HG03135 (cell line): Measurements from ENCODE around the gene SCRN2.

Experiments used
- ATAC-seq: cut with Tn5 transposase; IDR thresholded peaks from one replicate; pipeline ENCODE4 v1.9.1; 2021; ENCODE audit warnings: mild to moderate bottlenecking, moderate library complexity; ENCODE audit not compliant: unreplicated experiment

The SCRN2 gene

DNA sequence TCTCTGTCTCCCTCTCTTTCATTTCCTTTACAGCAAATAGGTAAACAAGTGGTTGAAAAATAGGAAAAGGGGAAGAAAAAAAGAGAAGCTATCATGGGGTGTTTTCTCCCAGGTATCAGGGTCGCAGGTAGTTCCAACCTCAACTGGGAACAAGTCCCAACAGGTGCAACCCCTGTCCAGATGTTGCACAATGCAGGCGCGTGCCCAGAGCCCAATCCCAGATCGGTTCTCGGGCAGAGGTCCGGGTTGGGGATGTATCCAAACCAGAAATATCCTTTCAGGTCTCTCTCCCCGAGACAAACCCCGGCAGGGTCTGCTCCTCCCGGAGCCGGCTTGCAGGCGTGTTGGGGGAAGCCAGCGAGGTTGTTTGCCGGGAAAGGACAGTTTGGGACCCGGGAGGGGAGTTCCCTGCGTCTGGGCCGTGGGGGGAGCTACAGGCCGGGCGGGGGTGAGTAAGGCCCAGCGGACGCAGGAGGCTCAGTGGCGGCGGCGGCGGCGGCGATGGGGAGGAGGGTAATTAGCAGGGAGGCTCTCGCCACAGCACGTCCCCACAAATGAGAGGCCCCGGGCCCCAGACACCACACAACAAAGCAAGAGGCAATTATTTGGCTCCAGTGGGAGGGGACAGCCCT, 31.1 kb upstream of the SCRN2 start:
- ATAC-seq = no peak

DNA sequence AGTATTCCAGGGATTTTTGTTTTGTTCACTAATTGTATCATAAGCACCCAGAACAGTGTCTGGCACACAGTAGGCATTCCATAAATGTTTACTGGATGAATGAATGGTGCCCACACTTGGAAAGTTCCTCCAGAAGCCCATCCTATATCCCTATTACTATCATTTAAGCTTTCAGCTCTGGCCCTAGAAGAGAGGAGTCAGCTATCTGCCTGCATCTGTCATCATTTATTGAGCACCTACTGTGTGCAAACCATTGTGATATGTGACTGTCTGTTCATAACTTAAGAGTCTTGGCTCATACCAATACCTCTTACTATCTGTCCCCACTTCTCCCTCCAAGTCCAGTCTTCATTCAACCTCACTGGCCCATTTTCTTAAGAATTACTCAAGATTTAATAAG, 30.0 kb upstream of the SCRN2 start:
- no peak for ATAC-seq

DNA sequence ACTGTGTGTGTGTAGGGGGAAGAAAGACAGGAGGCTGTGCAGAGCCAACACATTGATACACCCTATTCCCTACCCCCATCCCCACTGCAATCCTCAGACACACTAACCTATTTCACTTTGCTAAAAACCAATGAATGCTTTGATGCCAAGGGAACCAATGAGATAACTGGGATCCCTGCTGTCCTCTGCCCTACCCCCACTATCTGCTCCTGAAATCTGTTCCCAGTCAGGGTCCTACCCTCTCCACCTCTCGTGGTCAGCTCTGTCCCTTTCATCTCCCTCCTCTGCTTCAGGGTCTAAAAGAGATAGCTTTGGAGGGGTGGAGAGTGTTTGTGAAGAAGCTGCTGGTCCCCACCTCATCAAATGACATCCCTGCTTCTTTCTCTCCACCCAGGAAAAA, 29.0 kb upstream of the SCRN2 start:
- ATAC-seq = no peak

DNA sequence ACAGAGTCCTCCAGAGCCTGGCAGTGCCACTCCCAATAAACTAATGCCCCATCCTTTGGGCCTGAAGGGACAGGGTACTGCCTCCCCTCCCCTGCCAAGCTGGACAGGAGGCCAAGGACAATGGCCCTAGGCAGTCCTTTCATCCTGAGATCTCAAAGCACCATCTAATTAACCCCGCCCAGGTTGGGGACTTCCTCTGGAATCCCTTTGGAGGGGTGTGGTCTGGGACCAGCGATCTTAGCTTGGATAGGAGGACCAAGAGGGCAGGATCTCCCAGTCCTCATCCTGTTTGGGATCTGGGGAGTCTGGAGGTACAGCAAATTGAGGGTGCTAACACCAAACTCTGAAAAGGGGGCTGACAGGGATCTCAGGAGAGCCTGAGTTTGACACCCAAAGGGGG, 28.0 kb upstream of the SCRN2 start:
- ATAC-seq = no peak

DNA sequence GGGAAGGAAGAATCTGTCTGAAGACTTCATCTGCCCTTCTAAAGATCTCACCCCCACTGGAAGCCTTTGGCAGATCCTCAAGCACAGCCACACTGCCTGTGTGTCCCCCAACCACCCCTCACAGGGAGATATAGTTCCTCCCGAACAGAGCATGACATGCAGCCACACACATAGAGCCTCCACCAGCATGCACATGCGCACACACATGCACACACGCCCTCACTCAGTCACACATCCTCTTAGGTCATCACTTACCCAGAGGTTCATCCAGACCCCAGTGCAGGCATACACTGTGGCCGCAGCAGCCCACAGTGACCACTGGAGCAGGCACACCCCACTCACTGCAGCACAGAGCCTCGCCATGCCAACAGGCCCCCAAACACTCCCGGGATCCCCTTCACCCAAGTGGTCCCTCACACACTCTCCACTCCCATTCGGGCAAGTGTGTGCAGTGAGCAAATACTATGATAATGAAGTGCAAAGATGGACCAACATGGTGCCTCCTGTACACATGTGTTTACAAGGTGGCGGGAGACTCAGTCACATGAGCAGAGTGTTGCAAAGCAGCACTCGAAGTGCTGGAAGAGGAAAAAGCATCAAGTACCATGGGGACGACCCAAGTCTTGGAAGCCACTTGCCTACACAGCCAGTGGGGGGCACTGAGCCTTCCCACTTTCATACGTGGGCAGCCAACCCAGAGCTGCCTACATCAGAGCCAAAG, 26.9 kb upstream of the SCRN2 start:
- ATAC-seq = no peak

DNA sequence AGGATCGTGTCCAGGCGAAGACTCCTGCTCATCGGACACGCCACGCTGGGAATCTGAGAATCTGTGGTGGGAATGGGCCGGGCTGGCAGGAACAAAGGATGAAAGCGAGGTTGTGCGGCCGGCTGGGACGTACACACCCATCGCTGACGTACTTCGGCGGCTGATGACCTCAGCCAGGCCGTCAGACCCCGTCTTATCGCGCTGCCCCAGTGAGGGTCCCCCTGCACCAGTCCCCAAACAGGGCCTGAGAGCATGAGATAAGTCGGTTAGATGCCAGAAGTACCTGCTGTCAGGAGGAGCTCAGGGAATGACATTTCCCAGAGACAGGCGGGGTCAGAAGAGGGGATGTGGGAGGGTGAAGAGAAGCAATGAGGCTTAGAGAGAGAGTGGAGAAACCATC, 25.9 kb upstream of the SCRN2 start:
- ATAC-seq = no peak

DNA sequence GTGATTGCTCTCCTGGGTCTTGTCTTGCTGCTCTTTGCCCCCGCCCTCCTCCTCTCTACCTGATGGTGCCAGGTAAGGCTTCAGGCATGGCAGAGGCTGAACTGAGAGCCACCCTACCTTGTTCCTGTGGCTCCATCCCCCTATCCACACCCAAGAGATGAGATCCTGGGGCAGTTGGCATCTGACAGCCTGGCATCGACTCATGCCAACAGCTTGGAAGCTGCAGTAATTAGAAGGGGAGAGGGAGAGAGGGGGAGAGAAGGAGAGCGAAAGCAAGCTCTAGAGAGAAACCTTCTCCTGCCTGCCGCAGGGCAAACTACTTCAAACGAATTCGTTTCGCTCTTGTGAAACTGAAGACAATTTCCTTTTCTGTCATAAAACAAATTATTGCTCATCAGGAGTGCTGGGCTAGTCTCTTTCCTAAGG, 23.7 kb upstream of the SCRN2 start:
- ATAC-seq = no peak

DNA sequence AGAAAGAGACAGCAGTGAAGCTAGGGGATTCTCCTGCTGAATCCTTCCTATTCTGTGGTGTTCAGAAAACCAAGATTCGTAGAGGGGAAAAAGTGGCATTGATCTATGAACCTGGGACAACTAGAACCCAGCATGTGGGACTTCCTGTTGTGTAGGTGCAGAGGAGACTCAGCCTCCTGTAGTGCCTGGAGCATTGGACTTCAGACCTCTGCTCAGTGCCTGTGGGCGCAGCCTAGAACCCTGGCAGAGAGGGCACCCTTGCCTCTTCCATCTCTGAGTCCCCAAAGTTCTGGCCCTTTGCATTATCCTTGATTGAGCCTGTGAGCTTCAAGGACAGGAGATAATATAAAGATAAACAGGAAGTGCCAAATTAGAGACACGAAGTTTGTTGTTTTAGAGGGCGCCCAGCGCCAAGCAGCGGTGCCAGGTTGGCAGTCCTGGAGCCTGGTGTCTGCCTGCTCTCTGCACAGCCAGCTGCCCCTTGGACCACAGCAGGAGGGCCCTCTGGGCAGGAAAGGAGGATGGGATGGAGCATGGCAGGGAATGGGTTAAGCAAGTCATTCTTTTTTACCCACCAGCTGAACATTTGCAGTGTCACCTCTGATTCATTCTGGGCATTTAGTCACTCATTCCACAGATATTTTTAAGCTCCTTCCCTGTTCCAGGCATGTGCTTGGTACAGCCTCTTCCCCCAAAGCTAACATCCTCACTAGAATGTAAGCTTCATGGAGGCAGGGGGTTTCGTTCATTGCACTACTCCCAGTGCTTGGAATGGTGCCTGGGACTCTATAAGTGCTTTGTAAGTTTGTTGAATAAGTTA, 21.8 kb upstream of the SCRN2 start:
- ATAC-seq = no peak

DNA sequence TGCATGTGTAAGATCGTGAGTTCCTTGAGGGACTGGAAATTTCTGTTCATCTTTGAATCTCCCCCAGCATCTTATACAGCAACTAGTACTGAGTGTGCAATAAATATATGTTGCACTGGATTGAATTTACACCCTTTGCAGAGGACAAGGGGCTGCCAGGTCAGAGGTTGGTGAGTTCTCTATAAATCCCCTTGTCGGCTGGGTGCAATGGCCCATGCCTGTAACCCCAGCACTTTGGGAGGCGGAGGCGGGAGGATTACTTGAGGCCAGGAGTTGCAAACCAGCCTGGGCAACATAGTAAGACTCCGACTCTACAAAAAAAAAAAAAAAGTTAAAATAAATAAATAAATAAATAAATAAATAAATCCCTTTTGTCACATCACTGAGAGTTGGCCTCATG, 19.3 kb upstream of the SCRN2 start:
- no peak for ATAC-seq

DNA sequence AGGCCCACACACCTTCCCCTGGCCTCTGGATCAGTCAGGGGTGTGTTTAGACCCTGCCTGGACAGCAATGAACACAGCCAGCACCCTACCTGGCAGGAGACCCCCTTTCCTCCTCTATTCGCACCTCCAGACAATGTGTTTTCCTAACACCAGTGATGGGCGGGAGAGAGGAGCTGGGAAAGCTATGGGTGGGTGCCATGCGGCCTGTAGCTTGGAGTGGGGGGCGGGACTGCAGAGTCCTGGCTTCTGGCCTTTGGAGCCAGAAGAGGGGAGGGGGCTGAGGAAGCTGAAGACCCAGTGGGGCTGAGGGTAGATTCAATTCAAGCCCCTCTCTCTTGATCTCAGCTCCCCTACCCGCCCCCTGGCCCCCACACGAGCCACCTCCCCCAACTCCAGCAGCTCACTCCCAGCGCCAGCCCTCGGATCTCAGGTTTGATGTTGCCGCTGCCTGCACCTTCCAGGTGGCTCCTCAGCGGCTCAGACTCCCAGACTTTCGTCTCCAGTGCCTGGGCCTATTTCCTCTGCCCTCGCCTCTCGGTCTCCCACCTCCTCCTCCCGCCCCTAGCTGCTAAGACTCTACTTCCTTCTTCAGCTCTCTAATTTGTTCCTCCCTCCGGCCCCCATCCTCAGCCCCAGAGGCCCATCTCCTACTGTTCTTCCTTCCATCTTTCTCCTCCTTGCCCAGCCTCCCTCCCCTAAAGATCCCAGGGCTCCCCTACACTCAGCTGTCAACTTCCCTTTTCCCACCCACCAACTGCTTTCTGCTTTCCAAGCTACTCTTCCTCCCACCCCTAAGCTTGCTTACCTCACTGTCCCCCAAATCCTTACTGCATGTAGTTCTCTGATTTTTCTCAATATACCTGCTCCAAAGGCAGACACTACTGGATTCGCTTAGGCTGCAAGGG, 16.7 kb upstream of the SCRN2 start:
- ATAC-seq = no peak

DNA sequence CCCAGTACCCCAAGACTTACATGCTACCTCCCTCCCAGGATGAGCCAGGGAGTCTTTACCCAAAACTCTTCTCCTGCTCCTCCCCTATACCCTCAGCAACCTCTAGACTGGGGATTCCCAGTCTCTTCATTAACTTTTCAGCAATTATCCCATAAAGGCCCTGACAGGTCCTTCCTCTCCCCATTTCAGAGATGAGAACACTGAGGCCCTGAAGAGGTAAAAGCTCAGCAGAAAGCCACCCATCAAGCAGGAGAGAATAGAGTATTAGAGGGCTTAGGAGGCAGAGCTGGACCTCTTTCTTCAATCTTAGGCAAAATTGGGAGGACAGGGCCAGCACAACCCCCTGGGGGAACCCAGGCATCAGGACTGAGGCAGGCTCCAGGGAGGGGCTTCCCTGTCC, 15.8 kb upstream of the SCRN2 start:
- no peak for ATAC-seq

DNA sequence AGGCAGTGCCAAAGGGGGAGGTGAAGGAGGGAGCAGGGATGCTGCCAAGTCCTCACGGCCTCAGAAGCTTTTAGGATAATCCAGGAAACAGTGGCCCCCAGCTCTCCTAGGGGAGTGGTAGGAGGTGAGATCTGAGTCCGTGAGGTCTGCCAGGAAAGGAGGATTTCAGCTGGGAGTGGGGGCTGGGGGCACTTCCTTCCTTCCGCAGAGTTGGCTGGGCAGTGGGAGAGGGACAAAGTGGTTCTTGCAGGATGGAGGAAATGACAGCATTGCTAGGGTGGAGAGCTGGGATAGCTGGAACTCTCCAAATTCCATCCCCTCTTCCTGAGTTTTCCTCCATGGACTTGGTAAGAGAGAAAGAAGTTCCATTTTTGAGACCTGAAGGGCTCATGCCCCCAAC, 14.7 kb upstream of the SCRN2 start:
- no peak for ATAC-seq

DNA sequence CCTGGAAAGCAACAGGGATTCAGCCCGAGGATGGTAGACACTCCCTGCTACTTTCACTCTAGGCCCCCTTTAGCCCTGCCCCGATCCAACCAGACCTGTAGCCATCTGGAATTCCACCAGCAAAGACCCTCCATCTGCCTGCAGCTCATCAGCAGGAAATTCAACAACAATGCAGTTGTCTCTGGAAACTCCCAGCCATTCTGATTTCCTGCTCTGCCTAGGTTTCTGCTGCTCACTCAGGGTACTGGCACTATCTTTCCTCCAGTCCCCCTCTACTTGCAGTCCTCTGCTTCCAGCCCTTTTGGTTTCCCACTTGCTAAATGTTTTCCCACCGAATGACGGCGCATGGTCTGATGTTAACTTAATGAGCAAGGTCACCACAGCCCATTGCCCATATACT, 12.5 kb upstream of the SCRN2 start:
- no peak for ATAC-seq

DNA sequence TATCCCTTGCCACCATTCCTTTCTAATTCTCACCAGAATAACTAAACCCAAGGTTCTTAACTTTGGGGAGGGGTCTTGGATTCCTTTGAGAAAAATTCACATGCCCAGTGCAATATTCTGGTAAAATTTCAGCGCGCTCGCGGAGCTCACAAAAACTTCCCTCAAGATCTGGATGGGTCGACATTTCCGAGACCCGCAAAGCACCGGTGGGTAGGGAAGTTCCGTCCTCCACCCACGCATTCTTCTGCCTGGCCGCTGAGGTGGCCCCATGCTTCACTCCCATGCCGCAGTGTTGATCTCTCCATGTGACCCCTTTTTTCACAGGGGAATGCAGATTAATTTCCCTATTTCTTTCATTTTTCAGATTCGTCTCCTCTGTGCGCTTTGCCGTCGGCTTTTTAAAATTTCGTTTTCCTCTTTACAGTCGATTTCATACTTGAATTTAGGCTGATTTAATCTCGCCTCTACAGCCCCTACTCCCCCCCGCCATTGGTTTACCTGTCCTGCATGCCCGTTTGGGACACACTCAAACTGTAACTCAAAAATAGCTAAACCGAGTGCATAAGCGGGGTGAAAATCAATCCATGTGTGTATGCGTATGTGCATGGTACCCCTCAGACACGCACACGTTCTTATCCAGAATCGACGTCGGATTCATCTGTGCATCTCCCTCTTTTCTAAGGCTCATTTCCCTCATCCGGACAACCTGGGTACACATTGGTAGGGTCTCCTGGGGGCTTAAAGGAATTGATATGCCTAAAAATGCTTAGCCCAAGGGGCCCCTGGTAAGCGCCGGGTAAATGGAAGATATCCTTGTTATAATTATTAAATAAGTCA, 11.3 kb upstream of the SCRN2 start:
- ATAC-seq = no peak

DNA sequence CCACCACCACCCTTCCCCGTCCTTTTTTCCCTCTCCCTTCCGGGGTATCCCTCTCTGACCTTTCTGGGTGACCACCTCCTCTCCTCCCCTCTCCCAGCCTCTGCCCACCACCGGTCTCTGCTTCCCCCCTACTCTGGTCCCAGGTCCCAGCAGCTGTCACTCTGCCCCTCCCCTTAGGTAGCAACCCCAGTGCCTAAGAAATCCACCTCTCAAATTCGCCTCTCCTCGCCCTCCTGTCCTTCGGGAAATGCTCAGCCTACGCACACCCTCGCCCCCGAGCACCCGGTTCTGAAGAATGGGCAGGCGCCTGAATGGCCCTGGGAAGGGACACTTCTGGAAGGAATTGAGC, 10.7 kb upstream of the SCRN2 start:
- no peak for ATAC-seq

DNA sequence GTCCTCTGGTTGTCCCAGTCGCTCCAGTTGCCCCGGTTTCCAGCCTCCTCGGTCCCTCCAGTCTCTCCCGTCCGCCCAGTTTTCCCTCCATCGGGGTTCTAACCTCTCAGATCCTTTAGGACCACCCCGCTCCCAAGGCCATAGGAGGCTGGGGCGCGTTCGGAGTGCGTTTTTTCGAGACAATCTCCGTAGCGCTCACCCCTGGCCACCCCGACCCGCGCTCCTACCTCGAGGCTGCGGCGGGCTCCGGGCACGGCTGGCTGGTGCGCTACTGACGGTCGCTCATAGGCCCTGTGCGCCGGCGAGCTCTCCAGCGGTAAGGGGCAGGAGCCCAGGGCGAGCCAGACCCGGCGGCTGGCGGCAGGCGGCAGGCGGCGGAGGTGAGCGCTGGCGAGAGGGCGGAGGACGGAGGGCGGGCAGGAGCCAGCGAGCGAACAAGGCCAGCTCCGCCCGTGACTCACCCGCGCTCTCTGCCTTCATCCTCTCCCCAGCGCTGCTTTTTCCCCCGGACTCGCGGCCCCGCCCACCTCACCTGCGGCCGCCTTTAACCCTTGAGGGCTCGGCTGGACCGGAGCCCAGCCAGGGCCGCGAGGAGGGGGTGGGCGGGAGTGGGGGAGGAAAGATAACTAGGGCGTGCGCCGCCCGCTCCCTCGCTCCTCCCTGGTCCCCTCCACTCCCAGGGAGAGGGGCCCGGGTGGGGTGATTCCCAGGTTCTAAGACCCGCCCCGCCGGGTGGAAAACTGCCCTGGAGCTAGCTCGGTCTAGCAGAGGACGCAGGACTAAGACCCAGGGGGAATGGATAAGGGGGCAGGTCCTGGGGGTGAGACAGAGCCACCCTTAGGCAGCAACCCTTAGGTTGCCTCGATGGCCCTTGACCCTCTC, 9.9 kb upstream of the SCRN2 start, which contains the start of gene SP6:
SP6 (minus strand) TSS at position 472 of the 882 bp plus-strand sequence. CDS start 2,734 bp downstream, outside the sequence.
- no peak for ATAC-seq

DNA sequence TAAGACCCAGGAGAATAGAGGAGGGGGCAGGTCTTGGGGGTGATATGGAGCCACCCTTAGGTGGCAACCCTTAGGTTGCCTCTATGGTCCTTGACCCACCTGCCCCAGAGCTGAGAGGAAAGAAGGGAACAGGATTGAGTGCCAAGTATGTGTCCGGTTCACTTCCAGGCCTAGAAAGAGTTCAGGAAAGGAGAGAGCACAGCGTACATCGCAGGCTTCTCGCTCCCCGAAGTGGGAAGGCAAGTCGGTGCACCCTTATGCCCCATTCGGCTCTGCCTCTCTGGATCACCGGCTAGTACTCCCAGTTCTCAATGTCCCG, 9.3 kb upstream of the SCRN2 start:
- ATAC-seq = no peak

DNA sequence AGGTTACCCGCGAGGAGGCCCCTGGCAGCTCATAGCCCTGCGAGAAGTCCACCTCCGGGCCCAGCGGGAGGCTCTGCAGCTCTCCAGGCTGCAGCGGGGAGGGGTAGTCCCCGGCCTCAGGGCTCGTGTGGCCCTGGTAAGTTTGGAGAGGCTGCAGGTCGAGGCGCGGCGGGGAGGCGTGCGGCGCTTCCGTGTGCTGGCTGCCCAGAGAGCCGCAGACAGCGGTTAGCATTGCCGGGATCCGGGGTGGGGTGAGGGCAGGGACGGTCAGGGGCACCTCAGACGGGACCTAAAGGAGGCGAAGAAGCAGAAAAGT, 7.1 kb upstream of the SCRN2 start:
- ATAC-seq = no peak
